Activated CD8-positive, alpha-beta T cell treated with anti-CD3 and anti-CD28 coated beads, Interleukin-2, amount 10 ng/mL, durations not matched to agents 7 days and 5 days (primary cell): ENCODE measurements around the gene USH1G. TPM values are rescaled to one million over a fixed set of nuclear protein-coding genes. Genes with fewer than 3 reads are reported as not detected.
A peak's percentile ranks its signal among the peaks of the same experiment; 100 is the strongest.

ENCODE experiments used
- ATAC-seq: fragments of 150-1000 bp; cut with Tn5 transposase; one replicate; pipeline ENCODE4 v1.10.0; 2021; ENCODE audit warnings: moderate library complexity
- CTCF ChIA-PET: fragments of 350-600 bp; sonication (Branson Sonifier 250); formaldehyde crosslinking; loops from one replicate; lab custom pipeline; 2021; ENCODE audit warnings: antibody characterized with exemption; lab: Charles Lee
- POLR2A ChIA-PET: fragments of 350-600 bp; sonication (Branson Sonifier 250); formaldehyde crosslinking; loops from one replicate; lab custom pipeline; 2021; ENCODE audit warnings: antibody characterized with exemption; lab: Charles Lee
- DNase-seq: peaks from one replicate; pipeline ENCODE4 v3.0.0-alpha.2; 2020
- H3K27ac Mint-ChIP-seq: one replicate; pipeline ENCODE4 v1.8.0; 2021; ENCODE audit warnings: mild to moderate bottlenecking, mixed read lengths
- H3K27me3 Mint-ChIP-seq: one replicate; pipeline ENCODE4 v1.8.0; 2021; ENCODE audit warnings: low read depth, mixed read lengths
- H3K36me3 Mint-ChIP-seq: one replicate; pipeline ENCODE4 v1.8.0; 2021; ENCODE audit warnings: low read depth, mixed read lengths
- H3K4me1 Mint-ChIP-seq: one replicate; pipeline ENCODE4 v1.8.0; 2021; ENCODE audit warnings: low read depth, mixed read lengths
- H3K4me3 Mint-ChIP-seq: one replicate; pipeline ENCODE4 v1.8.0; 2021; ENCODE audit warnings: mild to moderate bottlenecking, mixed read lengths
- H3K9me3 Mint-ChIP-seq: one replicate; pipeline ENCODE4 v1.8.0; 2022; ENCODE audit warnings: mixed read lengths; ENCODE audit not compliant: insufficient read depth
- total RNA-seq, 2 experiments: library from RNA; stranded (reverse); gene quantifications; one replicate each; pipeline ENCODE4 v1.2.3, GENCODE V29; 2021

USH1G gene
- total RNA-seq, 2 experiments from 2014 or later: not detected

GRCh38 chr17:74892974-74893911 lies 29.8 kb downstream of the USH1G start, which contains the start of gene FADS6:
FADS6 (minus strand) TSS chr17:74893633; CDS start chr17:74893595, 38 bp downstream.
- Mint-ChIP-seq H3K4me3 (no peak within 1 kb of the TSS), H3K27me3 (peaks cover 45% of the 10 kb centered on the region), H3K4me1 (peaks cover 3% of the 10 kb centered on the region), H3K27ac (no peak within 1 kb of the TSS), H3K9me3 (no peaks in the 10 kb centered on the region), H3K36me3 (no peaks in the 10 kb centered on the region)
- POLR2A ChIA-PET: no interaction called here
- ATAC-seq (peak; percentile 65), DNase-seq (no peak)
- CTCF ChIA-PET: no interaction called here

- Mint-ChIP-seq H3K4me3 (no peak overlapping the region), H3K36me3 (no peaks in the 10 kb centered on the region), H3K27ac (no peak overlapping the region), H3K27me3 (peaks cover 41% of the 10 kb centered on the region), H3K4me1 (peaks cover 3% of the 10 kb centered on the region), H3K9me3 (no peaks in the 10 kb centered on the region)
- ChIA-PET POLR2A (no interaction called here), CTCF (interaction anchor here (1.0 kb wide), 1 partner anchor 14 kb away, joined by 3 read pairs; no protein-coding TSS in a partner anchor)
- DNase-seq (no peak), ATAC-seq (no peak)
Observed at GRCh38 chr17:74892013-74892841, 30.8 kb downstream of the USH1G start.

GRCh38 chr17:74890554-74890953 lies 32.5 kb downstream of the USH1G start:
- POLR2A ChIA-PET: no interaction called here
- H3K4me3 Mint-ChIP-seq: no peak overlapping the region

GRCh38 chr17:74888469-74888868 lies 34.6 kb downstream of the USH1G start:
- ChIA-PET POLR2A (interaction anchor here (2.3 kb wide), 1 partner anchor 16 kb away, joined by 7 read pairs; the partner anchor contains the start of gene FDXR), CTCF (no interaction called here)
- Mint-ChIP-seq H3K36me3 (no peaks in the 10 kb centered on the region), H3K27me3 (peaks cover 20% of the 10 kb centered on the region), H3K9me3 (no peaks in the 10 kb centered on the region), H3K4me1 (no peaks in the 10 kb centered on the region), H3K27ac (no peak overlapping the region), H3K4me3 (no peak overlapping the region)
- ATAC-seq (no peak), DNase-seq (no peak)

More at GRCh38 chr17:74890554-74890953, 32.5 kb downstream of the USH1G start:
- no peak for DNase-seq
- H3K27ac Mint-ChIP-seq: no peak overlapping the region
- H3K9me3 Mint-ChIP-seq: no peaks in the 10 kb centered on the region
- no peak for ATAC-seq
- no peaks in the 10 kb centered on the region for H3K36me3 Mint-ChIP-seq
- peaks cover 36% of the 10 kb centered on the region for H3K27me3 Mint-ChIP-seq
- CTCF ChIA-PET: no interaction called here
- peaks cover 3% of the 10 kb centered on the region for H3K4me1 Mint-ChIP-seq

- no peak for DNase-seq
- Mint-ChIP-seq H3K9me3 (no peaks in the 10 kb centered on the region), H3K36me3 (no peaks in the 10 kb centered on the region), H3K27ac (no peak overlapping the region), H3K27me3 (peaks cover 9% of the 10 kb centered on the region), H3K4me3 (no peak overlapping the region), H3K4me1 (no peaks in the 10 kb centered on the region)
- no peak for ATAC-seq
- ChIA-PET CTCF (no interaction called here), POLR2A (no interaction called here)
Observed at GRCh38 chr17:74883241-74883745, 39.8 kb downstream of the USH1G start.

- Mint-ChIP-seq H3K4me1 (no peaks in the 10 kb centered on the region), H3K27ac (no peak overlapping the region), H3K9me3 (no peaks in the 10 kb centered on the region), H3K27me3 (peaks cover 9% of the 10 kb centered on the region), H3K4me3 (no peak overlapping the region), H3K36me3 (no peaks in the 10 kb centered on the region)
- CTCF ChIA-PET: interaction anchor here (1.2 kb wide), 1 partner anchor 17 kb away, joined by 3 read pairs; no protein-coding TSS in a partner anchor
- ATAC-seq (no peak), DNase-seq (no peak)
- POLR2A ChIA-PET: interaction anchor here (1.6 kb wide), 1 partner anchor 9 kb away, joined by 9 read pairs; the partner anchor contains the start of gene FDXR
Observed at GRCh38 chr17:74882517-74883240, 40.4 kb downstream of the USH1G start.

- Mint-ChIP-seq H3K27ac (no peak overlapping the region), H3K4me3 (no peak overlapping the region)
- POLR2A ChIA-PET: interaction anchor here (0.7 to 1.6 kb wide), 2 partner anchors 8 to 50 kb away, joined by 3 to 9 read pairs; partner anchors contain the start of gene FDXR
Observed at GRCh38 chr17:74881073-74881472, 42.0 kb downstream of the USH1G start.

GRCh38 chr17:74879308-74879707 lies 43.7 kb downstream of the USH1G start:
- DNase-seq (no peak), ATAC-seq (no peak)
- Mint-ChIP-seq H3K4me3 (no peak overlapping the region), H3K27ac (no peak overlapping the region), H3K9me3 (no peaks in the 10 kb centered on the region), H3K4me1 (peaks cover 6% of the 10 kb centered on the region), H3K27me3 (peaks cover 5% of the 10 kb centered on the region), H3K36me3 (no peaks in the 10 kb centered on the region)
- ChIA-PET POLR2A (no interaction called here), CTCF (interaction anchor here (1.6 kb wide), 1 partner anchor 88 kb away, joined by 4 read pairs; no protein-coding TSS in a partner anchor)

More at GRCh38 chr17:74881073-74881472, 42.0 kb downstream of the USH1G start:
- Mint-ChIP-seq H3K9me3 (no peaks in the 10 kb centered on the region), H3K4me1 (no peaks in the 10 kb centered on the region), H3K27me3 (peaks cover 5% of the 10 kb centered on the region), H3K36me3 (no peaks in the 10 kb centered on the region)
- no peak for DNase-seq
- no peak for ATAC-seq
- CTCF ChIA-PET: interaction anchor here (0.6 to 1.6 kb wide), 3 partner anchors 19 to 539 kb away, joined by 3 to 4 read pairs (median 4); no protein-coding TSS in a partner anchor

GRCh38 chr17:74878658-74879057 lies 44.4 kb downstream of the USH1G start:
- Mint-ChIP-seq H3K36me3 (no peaks in the 10 kb centered on the region), H3K27ac (no peak overlapping the region), H3K4me1 (peaks cover 12% of the 10 kb centered on the region), H3K9me3 (no peaks in the 10 kb centered on the region), H3K4me3 (no peak overlapping the region), H3K27me3 (peaks cover 5% of the 10 kb centered on the region)
- DNase-seq (no peak), ATAC-seq (no peak)
- ChIA-PET CTCF (no interaction called here), POLR2A (no interaction called here)

GRCh38 chr17:74877592-74878548 lies 45.2 kb downstream of the USH1G start:
- ChIA-PET CTCF (interaction anchor here (0.9 to 1.2 kb wide), 2 partner anchors 14 to 35 kb away, joined by 3 read pairs; no protein-coding TSS in a partner anchor), POLR2A (no interaction called here)
- H3K9me3 Mint-ChIP-seq: no peaks in the 10 kb centered on the region
- ATAC-seq: no peak
- H3K4me1 Mint-ChIP-seq: peaks cover 12% of the 10 kb centered on the region
- H3K27ac Mint-ChIP-seq: no peak overlapping the region
- DNase-seq: no peak
- H3K36me3 Mint-ChIP-seq: no peaks in the 10 kb centered on the region
- H3K27me3 Mint-ChIP-seq: peaks cover 5% of the 10 kb centered on the region
- H3K4me3 Mint-ChIP-seq: no peak overlapping the region
